ENCODE data around the gene MC1R.
A peak's percentile ranks its signal among the peaks of the same experiment; 100 is the strongest.

Gene MC1R

GRCh38 chr16:89881368-89881730, 37.3 kb upstream of the MC1R start:
- H3K27ac ChIP-seq: peak overlapping the region; percentile 71
- peak overlapping the region; percentile 46; the same call in 1 of the 2 replicates for H3K9ac ChIP-seq
- H3K4me3 ChIP-seq (IDR thresholded peaks at IDR 0.05; ENCODE audit: insufficient read depth, low read depth, low read length): no peak overlapping the region
- no peak overlapping the region for H2AFZ ChIP-seq (ENCODE audit: low read depth)
- peaks cover 15% of the 10 kb centered on the region; the same call in 1 of the 2 replicates for H3K36me3 ChIP-seq (ENCODE audit: insufficient read depth)
- H3K27me3 ChIP-seq (ENCODE audit: insufficient read depth, low read depth): no peaks in the 10 kb centered on the region
- H4K20me1 ChIP-seq (ENCODE audit: insufficient read depth): no peaks in the 10 kb centered on the region
- H3K79me2 ChIP-seq (ENCODE audit: insufficient read depth, low read depth): peaks cover 60% of the 10 kb centered on the region
- H3K4me1 ChIP-seq (ENCODE audit: low read depth, poor library complexity, severe bottlenecking): peaks cover 44% of the 10 kb centered on the region
- TF ChIP-seq CTCF (conservative IDR thresholded peaks at IDR 0.05; ENCODE audit: low read depth, low read length): no peak
- peak overlapping the region; percentile 90 for H3K4me2 ChIP-seq

- peaks cover 40% of the 10 kb centered on the region for H3K79me2 ChIP-seq (ENCODE audit: insufficient read depth, low read depth)
- TF ChIP-seq CTCF (conservative IDR thresholded peaks at IDR 0.05; ENCODE audit: low read depth, low read length): no peak
- H3K9ac ChIP-seq: no peak overlapping the region
- no peak overlapping the region for H3K4me2 ChIP-seq
- no peak overlapping the region for H2AFZ ChIP-seq (ENCODE audit: low read depth)
- H3K27ac ChIP-seq: no peak overlapping the region
- H4K20me1 ChIP-seq (ENCODE audit: insufficient read depth): no peaks in the 10 kb centered on the region
- H3K36me3 ChIP-seq (ENCODE audit: insufficient read depth): peaks cover 14% of the 10 kb centered on the region; the same call in 1 of the 2 replicates
- no peak overlapping the region for H3K4me3 ChIP-seq (IDR thresholded peaks at IDR 0.05; ENCODE audit: insufficient read depth, low read depth, low read length)
- peaks cover 38% of the 10 kb centered on the region for H3K4me1 ChIP-seq (ENCODE audit: low read depth, poor library complexity, severe bottlenecking)
- no peaks in the 10 kb centered on the region for H3K27me3 ChIP-seq (ENCODE audit: insufficient read depth, low read depth)
These were observed 35.2 kb upstream of the MC1R start for GRCh38 chr16:89883346-89884040.

GRCh38 chr16:89884041-89884421, 34.6 kb upstream of the MC1R start:
- no peaks in the 10 kb centered on the region for H4K20me1 ChIP-seq (ENCODE audit: insufficient read depth)
- peaks cover 14% of the 10 kb centered on the region; the same call in 1 of the 2 replicates for H3K36me3 ChIP-seq (ENCODE audit: insufficient read depth)
- no peak overlapping the region for H3K4me2 ChIP-seq
- peaks cover 35% of the 10 kb centered on the region for H3K79me2 ChIP-seq (ENCODE audit: insufficient read depth, low read depth)
- H3K27ac ChIP-seq: no peak overlapping the region
- H3K27me3 ChIP-seq (ENCODE audit: insufficient read depth, low read depth): no peaks in the 10 kb centered on the region
- H2AFZ ChIP-seq (ENCODE audit: low read depth): no peak overlapping the region
- H3K4me3 ChIP-seq (IDR thresholded peaks at IDR 0.05; ENCODE audit: insufficient read depth, low read depth, low read length): no peak overlapping the region
- no peak for TF ChIP-seq CTCF (conservative IDR thresholded peaks at IDR 0.05; ENCODE audit: low read depth, low read length)
- H3K4me1 ChIP-seq (ENCODE audit: low read depth, poor library complexity, severe bottlenecking): peaks cover 33% of the 10 kb centered on the region
- no peak overlapping the region for H3K9ac ChIP-seq

GRCh38 chr16:89887243-89887642, 31.4 kb upstream of the MC1R start:
- Histone ChIP-seq H3K9ac (no peak overlapping the region), H3K4me1 (ENCODE audit: low read depth, poor library complexity, severe bottlenecking) (peaks cover 7% of the 10 kb centered on the region), H3K27me3 (ENCODE audit: insufficient read depth, low read depth) (no peaks in the 10 kb centered on the region), H3K27ac (no peak overlapping the region), H3K4me2 (no peak overlapping the region), H3K36me3 (ENCODE audit: insufficient read depth) (peaks cover 12% of the 10 kb centered on the region; the same call in 1 of the 2 replicates), H2AFZ (ENCODE audit: low read depth) (no peak overlapping the region), H4K20me1 (ENCODE audit: insufficient read depth) (no peaks in the 10 kb centered on the region), H3K4me3 (IDR thresholded peaks at IDR 0.05; ENCODE audit: insufficient read depth, low read depth, low read length) (no peak overlapping the region), H3K79me2 (ENCODE audit: insufficient read depth, low read depth) (peaks cover 20% of the 10 kb centered on the region)
- TF ChIP-seq CTCF (conservative IDR thresholded peaks at IDR 0.05; ENCODE audit: low read depth, low read length): no peak
